HG03571 (cell line): ENCODE measurements around the gene RBMS1.

Source experiments
- ATAC-seq: cut with Tn5 transposase; IDR thresholded peaks from one replicate; pipeline ENCODE4 v1.9.1; 2021; ENCODE audit not compliant: unreplicated experiment

The RBMS1 gene

GRCh38 chr2:160261732-160262131 lies 231.9 kb downstream of the RBMS1 start:
- ATAC-seq, result no peak

GRCh38 chr2:160258492-160258805 lies 235.2 kb downstream of the RBMS1 start:
- ATAC-seq, result no peak

DNA sequence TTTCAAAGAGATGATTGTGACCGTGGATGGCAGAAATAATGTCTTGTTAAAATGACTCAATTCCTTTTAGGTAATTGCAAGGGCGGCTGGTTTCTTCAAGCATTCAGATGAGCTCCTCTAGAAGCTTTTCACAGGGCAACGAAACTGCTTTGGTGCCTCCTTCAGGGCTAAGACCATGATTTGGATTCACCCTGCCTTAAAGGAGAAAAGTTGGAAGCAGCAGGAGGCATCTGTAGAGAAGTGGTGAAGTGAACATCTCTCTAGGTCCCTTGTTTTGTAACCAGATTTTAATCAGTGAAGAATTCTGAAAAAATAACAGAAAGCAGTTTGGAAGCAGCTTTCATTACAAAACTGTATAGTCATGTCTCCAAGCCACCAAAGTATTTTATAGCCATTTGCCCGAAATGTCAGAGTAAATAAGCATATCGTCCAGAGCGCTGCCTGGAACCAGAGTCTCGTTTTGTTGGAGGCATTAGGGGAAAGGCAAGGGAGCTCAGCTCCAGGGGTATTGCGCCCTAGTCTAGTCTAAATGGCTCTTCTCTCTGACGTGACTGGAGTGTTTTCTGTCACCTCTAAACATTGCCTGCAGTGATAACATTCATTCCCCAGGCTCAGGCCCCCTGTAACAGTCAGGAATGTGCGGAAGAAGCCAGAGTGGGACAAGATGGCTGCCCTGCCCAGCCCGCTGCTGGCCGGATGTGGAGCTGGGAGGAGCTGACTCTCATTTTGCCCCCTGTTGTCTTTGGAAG lies 235.7 kb downstream of the RBMS1 start:
- no peak for ATAC-seq

- no peak for ATAC-seq
Observed at GRCh38 chr2:160257041-160257742, 236.4 kb downstream of the RBMS1 start.

DNA sequence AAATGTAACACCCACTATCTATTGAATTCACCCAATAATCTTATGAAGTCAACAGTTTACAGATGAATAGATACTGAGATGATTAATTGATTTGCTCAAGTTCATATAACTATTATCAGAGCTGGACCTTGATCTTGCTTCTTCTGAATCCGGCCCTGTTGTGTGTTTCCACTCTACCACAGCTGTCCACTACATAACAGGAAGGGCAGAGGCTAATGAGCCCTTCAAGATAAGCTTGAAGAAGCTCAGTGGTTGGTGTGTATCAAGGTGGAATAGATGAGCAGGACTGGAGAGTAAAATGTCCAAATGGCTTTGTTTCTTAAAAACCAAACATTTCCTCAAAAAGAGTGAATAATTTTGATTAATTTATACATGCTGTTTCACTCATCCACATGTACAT lies 237.1 kb downstream of the RBMS1 start:
- ATAC-seq, result no peak

DNA sequence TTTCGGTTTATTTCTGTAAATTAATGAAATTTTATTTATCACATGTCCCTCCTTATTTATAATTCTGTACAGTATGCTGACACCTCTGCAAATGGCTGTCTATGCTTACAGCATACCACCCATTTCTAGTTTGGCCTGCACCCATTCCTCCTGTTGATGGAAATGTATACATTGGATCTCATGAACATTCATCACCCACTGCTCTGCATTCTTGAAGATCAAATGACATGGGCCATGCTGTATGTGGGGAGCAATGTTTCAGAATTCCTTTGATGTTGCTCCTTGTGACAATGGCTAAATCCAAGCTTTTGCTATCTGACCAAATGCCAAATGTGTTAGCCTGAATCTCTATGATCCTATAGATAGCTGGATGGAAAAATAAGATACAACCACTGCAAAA lies 238.2 kb downstream of the RBMS1 start:
- ATAC-seq, result no peak

- no peak for ATAC-seq
Observed at GRCh38 chr2:160254189-160254762, 239.3 kb downstream of the RBMS1 start.

GRCh38 chr2:160253440-160254188 lies 240.0 kb downstream of the RBMS1 start:
- no peak for ATAC-seq

DNA sequence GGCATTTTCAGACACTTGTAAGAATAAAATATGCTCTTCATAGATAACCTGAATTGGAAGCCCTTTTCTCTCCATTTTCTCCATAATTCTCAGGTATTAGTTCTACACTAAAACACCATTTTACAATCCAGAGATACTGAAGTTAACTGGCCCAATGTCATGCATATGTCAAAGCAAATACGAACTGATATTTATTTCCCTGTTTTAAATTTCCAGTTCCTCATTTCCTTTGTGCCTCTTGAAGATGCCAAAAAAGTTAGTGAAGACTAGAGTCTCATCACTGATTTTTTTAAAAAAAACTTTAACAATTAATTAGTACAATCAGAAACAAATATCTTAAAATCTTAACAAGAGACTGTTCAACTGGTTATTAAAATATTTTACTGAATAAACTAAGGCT lies 240.7 kb downstream of the RBMS1 start:
- no peak for ATAC-seq

- no peak for ATAC-seq
Observed at GRCh38 chr2:160252278-160252887, 241.2 kb downstream of the RBMS1 start.

- no peak for ATAC-seq
Observed at GRCh38 chr2:160251569-160251968, 242.0 kb downstream of the RBMS1 start.

DNA sequence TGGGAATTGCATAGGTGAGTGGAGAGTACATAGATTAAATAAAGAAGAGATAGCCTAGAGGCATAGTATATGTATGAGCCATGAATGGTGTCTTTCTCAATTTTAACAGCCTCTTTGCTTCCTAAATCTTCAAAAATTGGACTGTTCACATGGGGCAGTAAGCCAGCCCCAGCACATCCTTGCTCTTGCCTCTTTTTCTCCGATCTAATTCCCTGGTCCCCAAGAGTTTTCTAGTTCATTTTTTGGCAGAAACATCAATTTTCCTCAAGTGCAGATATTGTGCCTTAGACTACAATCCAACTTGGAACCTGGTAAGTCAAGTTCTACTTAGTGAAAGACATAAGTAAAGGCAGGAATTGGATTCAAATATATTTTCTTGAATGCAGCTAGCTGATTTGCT lies 243.7 kb downstream of the RBMS1 start:
- ATAC-seq, result no peak

GRCh38 chr2:160247296-160248035 lies 246.1 kb downstream of the RBMS1 start:
- no peak for ATAC-seq

GRCh38 chr2:160246356-160246755 lies 247.3 kb downstream of the RBMS1 start:
- no peak for ATAC-seq

- no peak for ATAC-seq
Observed at GRCh38 chr2:160245614-160246155, 247.9 kb downstream of the RBMS1 start.

GRCh38 chr2:160242893-160243564 lies 250.6 kb downstream of the RBMS1 start:
- no peak for ATAC-seq

GRCh38 chr2:160241251-160242137 lies 252.1 kb downstream of the RBMS1 start:
- ATAC-seq, result no peak

DNA sequence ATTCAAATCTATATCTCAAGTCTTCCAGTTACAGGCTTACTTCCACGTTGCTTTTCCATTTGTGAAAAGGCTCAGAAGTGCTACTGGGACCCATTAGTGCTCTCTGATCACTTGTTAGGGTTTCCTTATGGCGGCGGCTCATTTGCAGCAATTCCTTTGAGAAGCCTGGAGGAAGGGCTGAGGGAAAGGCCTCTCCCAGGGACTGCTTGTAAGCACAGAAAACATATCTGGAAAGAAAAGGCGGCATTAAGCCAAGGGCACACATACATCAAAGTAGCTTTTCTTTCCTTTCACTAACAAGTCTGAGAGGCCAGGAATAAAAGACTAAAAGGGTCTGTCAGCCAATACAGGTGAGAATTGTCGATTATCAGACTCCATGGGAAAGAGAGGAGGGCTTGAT lies 254.2 kb downstream of the RBMS1 start:
- ATAC-seq, result no peak

GRCh38 chr2:160238392-160238791 lies 255.2 kb downstream of the RBMS1 start:
- ATAC-seq, result no peak
